GDM1 (cell line): Measurements from ENCODE around the gene AMOTL1.
"Not testable (repeated sequence)": the region's sequence is repeated elsewhere in the genome, so short reads cannot be mapped to it uniquely, and the experiment has no call there.

Experiments
- DNase-seq: peaks from one replicate; lab custom pipeline; 2025; lab: John Stamatoyannopoulos, UW

Gene AMOTL1

GRCh38 chr11:94883878-94884277, 115.7 kb downstream of the AMOTL1 start:
- no peak for DNase-seq

DNA sequence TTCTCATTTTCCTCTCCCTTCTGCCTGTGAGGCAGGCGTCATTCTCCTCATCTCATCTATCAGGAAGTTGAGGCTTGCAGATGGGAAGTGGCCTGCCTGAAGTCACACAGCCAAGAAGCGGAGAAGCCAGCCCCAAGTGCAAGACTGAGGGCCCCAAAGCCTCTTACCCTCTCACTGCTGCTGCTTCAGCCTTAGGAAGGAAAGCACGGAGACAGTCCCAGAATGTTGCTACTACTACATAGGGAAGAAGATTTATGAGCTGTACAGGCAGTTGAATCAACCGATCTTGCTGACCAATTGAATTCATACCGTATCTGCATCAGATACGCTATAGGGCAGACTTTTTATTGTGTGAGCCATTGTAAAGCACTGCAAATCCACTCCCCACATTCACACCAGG, 116.2 kb downstream of the AMOTL1 start:
- DNase-seq: peak; percentile 76

- DNase-seq: no peak
Observed at GRCh38 chr11:94885133-94885532, 117.0 kb downstream of the AMOTL1 start.

- no peak for DNase-seq
Observed at GRCh38 chr11:94885581-94885980, 117.4 kb downstream of the AMOTL1 start.

GRCh38 chr11:94888204-94888603, 120.0 kb downstream of the AMOTL1 start:
- DNase-seq: no peak

DNA sequence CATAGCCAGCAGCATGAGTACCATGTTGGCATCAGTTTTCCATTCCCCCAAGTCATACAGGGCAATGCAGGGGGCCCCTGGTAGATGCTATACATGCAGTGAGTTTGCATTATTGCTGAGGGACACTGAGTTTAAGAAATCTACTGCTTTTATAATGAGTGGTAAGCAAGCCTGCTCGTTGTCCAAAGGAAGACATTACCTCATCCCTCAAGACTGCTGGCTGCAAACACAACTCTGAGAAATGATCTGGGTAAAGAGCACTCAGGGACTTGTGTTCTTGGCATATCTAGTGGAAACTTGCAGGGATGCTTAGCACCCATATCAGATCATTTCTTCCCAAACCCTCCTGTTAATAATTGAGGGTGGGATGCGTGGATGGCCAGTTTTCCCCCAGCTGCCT, 127.3 kb downstream of the AMOTL1 start:
- no peak for DNase-seq

GRCh38 chr11:94895971-94896370, 127.8 kb downstream of the AMOTL1 start:
- no peak for DNase-seq

GRCh38 chr11:94897330-94897768, 129.2 kb downstream of the AMOTL1 start:
- DNase-seq: no peak

DNA sequence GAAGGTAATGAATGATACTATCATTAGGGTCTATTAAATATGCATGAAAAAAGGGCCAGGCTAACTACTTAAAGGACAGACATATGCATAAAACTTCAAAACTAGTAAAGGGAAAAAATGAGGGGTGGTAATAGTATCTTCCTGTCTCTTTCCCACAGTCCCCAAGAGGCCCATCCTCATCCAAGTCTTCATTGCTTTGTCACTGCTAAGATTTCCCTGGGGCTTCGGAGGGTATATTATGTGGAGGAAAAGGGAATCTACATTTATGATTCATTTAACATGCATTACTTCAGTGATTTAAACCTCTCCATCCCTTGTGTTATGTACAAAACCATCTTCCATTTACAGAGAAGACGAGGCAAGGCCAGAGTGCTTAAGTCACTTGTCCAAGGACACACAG, 139.1 kb downstream of the AMOTL1 start:
- DNase-seq: no peak

DNA sequence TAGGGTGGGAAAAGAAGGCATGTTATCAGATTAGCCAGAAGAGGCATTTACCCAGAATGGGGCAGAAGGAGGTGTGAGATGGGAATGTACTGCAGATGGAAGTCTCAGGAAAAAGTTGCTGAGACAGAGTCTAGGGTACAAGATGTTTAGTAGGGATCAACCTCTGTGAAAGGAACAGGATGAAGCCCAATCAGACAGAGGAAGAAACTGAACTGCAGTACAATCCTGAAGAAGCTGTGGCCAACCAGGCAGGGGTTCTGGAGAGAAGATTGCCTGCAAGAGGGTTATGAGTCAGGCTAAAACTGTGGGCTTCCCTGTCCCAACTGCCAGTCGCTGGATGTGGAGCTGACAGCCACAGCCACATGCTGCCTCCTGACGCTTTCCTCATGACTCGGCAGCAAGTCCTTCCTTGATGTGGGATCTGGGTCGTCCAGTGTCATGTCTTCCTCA, 141.2 kb downstream of the AMOTL1 start:
- DNase-seq: no peak

DNA sequence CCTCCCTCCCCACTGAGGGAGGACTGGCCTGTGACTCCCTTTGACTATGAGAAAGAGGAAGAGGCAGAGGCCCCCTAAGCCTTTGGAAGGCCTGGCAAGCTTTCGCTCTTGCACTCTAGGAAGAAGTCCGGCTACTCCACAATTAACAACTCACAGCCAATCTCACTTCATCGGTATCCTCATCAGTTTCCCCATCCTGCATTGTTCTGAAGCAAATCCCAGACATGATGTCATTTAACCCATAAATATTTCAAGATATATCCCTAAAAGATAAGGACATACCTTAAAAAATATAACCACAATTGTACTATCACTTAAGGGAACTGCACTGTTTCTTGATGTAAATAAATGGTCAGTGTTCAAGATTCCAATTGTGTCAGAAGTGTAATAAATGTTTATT, 142.1 kb downstream of the AMOTL1 start:
- no peak for DNase-seq

DNA sequence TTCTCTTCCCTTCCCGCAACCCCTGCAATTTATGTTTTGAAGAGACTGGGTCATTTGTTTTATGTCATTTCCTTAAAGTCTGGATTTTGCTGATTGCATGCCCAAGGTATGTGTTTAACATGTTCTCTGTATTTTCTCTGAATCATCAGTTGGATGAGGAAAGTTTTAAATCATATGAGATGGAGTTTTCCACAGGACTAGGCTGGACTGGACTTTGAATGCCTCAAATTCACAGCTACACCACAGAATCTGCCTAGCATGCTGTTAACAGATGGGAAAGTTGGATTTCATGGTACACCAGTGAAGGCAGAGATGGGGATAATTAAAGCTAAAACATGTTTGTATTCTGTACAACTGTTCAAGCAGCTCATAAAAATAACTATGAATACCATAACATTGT, 142.6 kb downstream of the AMOTL1 start:
- no peak for DNase-seq

DNA sequence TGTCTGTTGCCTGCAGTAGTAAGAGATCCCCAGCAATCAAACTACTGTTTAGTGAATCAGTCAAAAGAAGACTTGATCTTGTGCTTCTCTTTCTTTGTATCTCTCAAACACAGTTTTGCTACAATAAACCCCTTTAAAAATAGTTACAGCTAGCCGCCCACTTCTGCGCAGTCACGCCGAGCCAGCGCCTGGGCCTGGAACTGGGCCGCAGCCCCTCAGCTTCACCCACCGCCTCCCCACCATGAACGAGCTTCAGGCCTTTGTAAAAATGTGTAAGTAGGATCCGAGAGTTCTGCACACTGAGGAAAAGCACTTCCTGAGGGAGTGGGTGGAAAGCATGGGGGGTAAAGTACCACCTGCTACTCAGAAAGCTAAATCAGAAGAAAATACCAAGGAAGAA, 144.7 kb downstream of the AMOTL1 start:
- DNase-seq: no peak

GRCh38 chr11:94913718-94914394, 145.7 kb downstream of the AMOTL1 start:
- DNase-seq: not testable (repeated sequence)

GRCh38 chr11:94920311-94920710, 152.2 kb downstream of the AMOTL1 start:
- DNase-seq: no peak

GRCh38 chr11:94922321-94923003, 154.3 kb downstream of the AMOTL1 start:
- peak; percentile 48 for DNase-seq

- no peak for DNase-seq
Observed at GRCh38 chr11:94923004-94923334, 154.8 kb downstream of the AMOTL1 start.

GRCh38 chr11:94924171-94924572, 156.0 kb downstream of the AMOTL1 start:
- no peak for DNase-seq

DNA sequence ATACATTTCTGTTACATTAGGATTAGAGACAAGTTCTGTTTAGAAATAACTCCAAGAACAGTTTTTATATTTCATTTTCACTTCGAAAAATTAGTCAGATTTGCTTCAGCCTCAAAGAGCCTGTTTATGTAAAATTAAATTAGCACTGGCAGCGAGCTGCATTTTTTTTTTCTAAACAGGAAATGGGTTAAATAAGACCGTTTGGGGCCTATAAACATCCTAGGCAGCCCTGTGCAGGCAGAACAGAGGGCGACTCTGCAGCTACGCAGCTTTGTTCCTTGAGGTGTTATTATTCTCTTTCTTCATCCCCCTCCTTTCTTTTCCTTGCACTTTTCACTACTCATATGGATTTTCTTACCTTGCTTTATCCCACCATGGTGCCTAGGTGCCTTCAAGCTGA, 156.5 kb downstream of the AMOTL1 start:
- DNase-seq: no peak

DNA sequence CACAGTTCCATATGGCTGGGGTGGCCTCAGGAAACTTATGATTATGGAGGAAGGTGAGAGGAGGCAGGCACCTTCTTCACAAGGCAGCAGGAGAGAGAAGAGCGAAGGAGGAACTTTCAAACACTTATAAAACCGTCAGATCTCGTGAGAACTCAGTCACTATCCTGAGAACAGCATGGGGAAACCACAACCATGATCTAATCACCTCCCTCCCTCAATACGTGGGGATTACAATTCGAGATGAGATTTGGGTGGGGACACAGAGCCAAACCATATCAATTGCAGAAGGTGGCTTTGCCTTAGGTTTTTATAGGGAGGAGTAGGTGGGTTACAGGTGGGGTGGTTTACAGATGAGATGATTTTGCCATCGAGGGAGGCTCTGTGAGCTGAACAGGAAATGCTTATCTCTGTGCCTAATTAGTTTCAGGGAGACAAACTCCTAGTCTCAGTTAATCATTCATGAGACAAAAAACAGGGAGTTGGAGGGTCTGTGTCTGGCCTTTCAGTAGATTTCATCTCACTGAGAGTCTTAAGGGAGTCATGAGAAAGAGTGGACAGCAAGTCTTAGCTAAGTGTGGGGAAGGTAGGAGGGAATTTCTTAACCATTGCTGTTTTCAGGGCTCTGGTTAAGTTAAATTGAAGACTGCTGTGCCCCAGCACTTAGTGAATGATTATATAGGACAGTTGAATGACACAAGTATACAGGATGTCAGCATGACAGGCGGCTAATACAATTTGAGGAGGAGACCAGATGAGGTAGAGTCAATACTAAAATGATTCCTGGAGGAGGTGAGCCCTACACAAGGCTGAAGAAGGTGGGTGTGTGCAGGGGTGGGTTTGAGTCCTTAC, 157.5 kb downstream of the AMOTL1 start:
- DNase-seq: no peak

DNA sequence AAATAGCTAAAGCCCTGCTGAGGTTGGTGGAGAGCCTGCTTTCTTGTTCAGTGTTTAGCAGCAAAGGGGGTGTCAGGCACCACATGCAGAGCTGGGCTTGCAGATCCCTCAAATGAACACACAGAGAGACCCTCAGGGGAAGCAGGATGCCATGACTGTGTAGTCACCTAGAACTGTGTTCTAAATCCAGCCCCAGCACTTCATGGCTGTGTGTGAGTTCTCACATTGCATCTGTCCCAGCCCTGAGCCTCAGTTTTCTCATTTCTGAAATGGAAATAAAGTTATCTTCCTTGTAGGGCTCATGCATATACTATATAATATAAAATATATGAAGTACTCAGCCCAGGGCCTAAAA, 158.1 kb downstream of the AMOTL1 start:
- no peak for DNase-seq
